Fibroblast of lung (primary cell): ENCODE results near the gene ANKRD33. TPM values are rescaled to one million over a fixed set of nuclear protein-coding genes. Genes with fewer than 3 reads are reported as not detected.
"Not testable (repeated sequence)": the region's sequence is repeated elsewhere in the genome, so short reads cannot be mapped to it uniquely, and the experiment has no call there.

Experiments
- DNase-seq, 2 donors: peaks; one replicate each; pipeline versions ENCODE4 v3.0.0 to v3.0.0-alpha.2; 2010; ENCODE audit warnings: low read depth in 2 of 2
- H2AFZ ChIP-seq: 2 replicates; pipeline ENCODE4 v1.5.1; 2012; ENCODE audit warnings: low read length, control low read depth, inconsistent platforms
- H3K27ac ChIP-seq: 2 replicates; pipeline ENCODE4 v1.5.1; 2011; ENCODE audit warnings: low read length, control low read depth; ENCODE audit not compliant: insufficient read depth
- H3K27me3 ChIP-seq: 2 replicates; pipeline ENCODE4 v1.5.1; 2011; ENCODE audit warnings: mild to moderate bottlenecking, low read length; ENCODE audit not compliant: control insufficient read depth, insufficient read depth
- H3K36me3 ChIP-seq: 2 replicates; pipeline ENCODE4 v1.5.1; 2011; ENCODE audit warnings: low read length; ENCODE audit not compliant: control insufficient read depth, insufficient read depth
- H3K4me1 ChIP-seq: 2 replicates; pipeline ENCODE4 v1.5.1; 2011; ENCODE audit warnings: low read length; ENCODE audit not compliant: control insufficient read depth, insufficient read depth; ENCODE audit errors: extremely low read depth
- H3K4me2 ChIP-seq: 2 replicates; pipeline ENCODE4 v1.5.1; 2011; ENCODE audit warnings: low read length, control low read depth; ENCODE audit not compliant: insufficient read depth; ENCODE audit errors: extremely low read depth
- H3K4me3 ChIP-seq, 4 experiments: fragments of 200-600 bp in 1 of 4; sonication (generic) in 1 of 4; replicated peaks in 1 of 4; 2 replicates each; pipeline ENCODE4 v1.5.1; 2011 to 2016; ENCODE audit warnings: low read length in 4 of 4, low read depth in 3 of 4, mild to moderate bottlenecking in 3 of 4, control low read depth in 2 of 4, inconsistent platforms in 1 of 4, mixed read lengths in 1 of 4; ENCODE audit not compliant: insufficient read depth in 1 of 4; ENCODE audit errors: control extremely low read depth in 1 of 4
- H3K79me2 ChIP-seq: 2 replicates; pipeline ENCODE4 v1.5.1; 2012; ENCODE audit warnings: mild to moderate bottlenecking, low read length, inconsistent platforms; ENCODE audit not compliant: control insufficient read depth, insufficient read depth
- H3K9ac ChIP-seq: 2 replicates; pipeline ENCODE4 v1.5.1; 2011; ENCODE audit warnings: mild to moderate bottlenecking, low read length, control low read depth; ENCODE audit not compliant: insufficient read depth
- H3K9me3 ChIP-seq: 2 replicates; pipeline ENCODE4 v1.5.1; 2012; ENCODE audit warnings: low read depth, low read length; ENCODE audit not compliant: control insufficient read depth, insufficient read depth
- H4K20me1 ChIP-seq: 2 replicates; pipeline ENCODE4 v1.5.1; 2011; ENCODE audit warnings: low read length; ENCODE audit not compliant: control insufficient read depth, insufficient read depth; ENCODE audit errors: extremely low read depth
- CTCF ChIP-seq, 2 donors: IDR thresholded peaks in 1 of 2; conservative IDR thresholded peaks in 1 of 2; 1 replicate in 1 of 2; 2 replicates in 1 of 2; pipeline ENCODE4 v1.5.1; 2011 to 2012; ENCODE audit warnings: low read length in 2 of 2, control low read depth in 1 of 2, inconsistent platforms in 1 of 2, low read depth in 1 of 2, mild to moderate bottlenecking in 1 of 2
- EZH2 ChIP-seq: IDR thresholded peaks from 2 replicates; pipeline ENCODE4 v1.5.1; 2012; ENCODE audit warnings: low read length, control low read depth, mild to moderate bottlenecking; ENCODE audit errors: missing control alignments
- polyA plus RNA-seq, 2 donors: library from polyadenylated mRNA; depleted of rRNA in 1 of 2; stranded (reverse) in 1 of 2; unstranded in 1 of 2; fragments of >200 nt; gene quantifications; 2 replicates each; pipeline ENCODE4 v1.2.1, GENCODE V29; 2011 to 2012; ENCODE audit warnings: missing spikeins in 1 of 2
- total RNA-seq: library from RNA; depleted of rRNA; stranded (reverse); fragments of >200 nt; gene quantifications from 2 replicates; pipeline ENCODE4 v1.2.1, GENCODE V29; 2014

Gene ANKRD33
- total and polyA plus RNA-seq, 2 donors (not counting 1 experiment from before 2014, with no cell fraction given) = under 0.01 TPM; not detected in 1

- Histone ChIP-seq H3K79me2 (no peaks in the 10 kb centered on the region), H3K4me2 (no peak overlapping the region), H3K27ac (no peak overlapping the region), H3K9ac (no peak overlapping the region), H3K36me3 (no peaks in the 10 kb centered on the region), H3K4me1 (peaks cover 4% of the 10 kb centered on the region), H3K27me3 (no peaks in the 10 kb centered on the region), H4K20me1 (no peaks in the 10 kb centered on the region), H3K9me3 (no peaks in the 10 kb centered on the region), H2AFZ (no peak overlapping the region), H3K4me3 (no peak overlapping the region)
- no peak for DNase-seq
- TF ChIP-seq CTCF (conservative IDR thresholded peaks at IDR 0.05 in 1 of 2, IDR thresholded peaks at IDR 0.05 in 1 of 2; ENCODE audit: low read depth in 1 of 2, low read length in 2 of 2) (no peak), EZH2 (no peak)
Observed at GRCh38 chr12:51883998-51884675, 3.8 kb upstream of the ANKRD33 start.

- TF ChIP-seq EZH2 (no peak), CTCF (conservative IDR thresholded peaks at IDR 0.05 in 1 of 2, IDR thresholded peaks at IDR 0.05 in 1 of 2; ENCODE audit: low read depth in 1 of 2, low read length in 2 of 2) (no peak)
- Histone ChIP-seq H3K4me3 (no peak overlapping the region), H3K27me3 (no peaks in the 10 kb centered on the region), H3K9me3 (no peaks in the 10 kb centered on the region), H3K36me3 (no peaks in the 10 kb centered on the region), H3K79me2 (no peaks in the 10 kb centered on the region), H3K27ac (no peak overlapping the region), H4K20me1 (no peaks in the 10 kb centered on the region), H3K4me1 (peaks cover 4% of the 10 kb centered on the region), H3K9ac (no peak overlapping the region), H2AFZ (no peak overlapping the region), H3K4me2 (no peak overlapping the region)
- DNase-seq = peak in 1 of 2 donors; percentile 41
Observed at GRCh38 chr12:51884676-51885229, 3.1 kb upstream of the ANKRD33 start.

GRCh38 chr12:51885294-51886020 lies 2.4 kb upstream of the ANKRD33 start:
- not testable (repeated sequence) for DNase-seq, H3K27me3 ChIP-seq, H2AFZ ChIP-seq, H3K4me2 ChIP-seq, H3K9me3 ChIP-seq, H3K4me3 ChIP-seq, H3K36me3 ChIP-seq, H3K4me1 ChIP-seq, H3K79me2 ChIP-seq, H4K20me1 ChIP-seq, H3K9ac ChIP-seq
- H3K27ac ChIP-seq = peak overlapping the region; percentile 53
